Right lobe of liver (tissue), 6 donors: ENCODE measurements around the gene PRRT1. TPM values are rescaled to one million over a fixed set of nuclear protein-coding genes. Genes with fewer than 3 reads are reported as not detected.

Source experiments
- ATAC-seq, 4 donors: fragments of 200-7000 bp; cut with Tn5 transposase; one replicate each; pipeline ENCODE4 v1.9.1; 2020; ENCODE audit warnings: mild to moderate bottlenecking in 4 of 4, moderate library complexity in 4 of 4
- DNase-seq, 3 donors: peaks; one replicate each; pipeline ENCODE4 v3.0.0-alpha.2; 2020
- H3K27ac ChIP-seq, 3 donors: fragments of 200-600 bp; one replicate each; pipeline ENCODE4 v1.8.0; 2022
- H3K27me3 ChIP-seq, 2 donors: fragments of 200-600 bp; one replicate each; pipeline ENCODE4 v1.8.0; 2022
- H3K36me3 ChIP-seq, 4 donors: fragments of 200-600 bp; sonication (generic) in 1 of 4; one replicate each; pipeline versions ENCODE4 v1.5.1 to v1.8.0; 2017 to 2022; ENCODE audit warnings: control low read depth in 1 of 4
- H3K4me1 ChIP-seq, 4 donors: fragments of 200-600 bp; sonication (generic) in 1 of 4; one replicate each; pipeline versions ENCODE4 v1.5.1 to v1.8.0; 2017 to 2022; ENCODE audit warnings: control low read depth in 1 of 4
- H3K4me3 ChIP-seq, 3 donors: fragments of 200-600 bp; one replicate each; pipeline ENCODE4 v1.8.0; 2022
- H3K9me3 ChIP-seq, 4 donors: fragments of 200-600 bp; sonication (generic) in 1 of 4; one replicate each; pipeline versions ENCODE4 v1.5.1 to v1.8.0; 2017 to 2022; ENCODE audit warnings: control low read depth in 1 of 4
- POLR2A ChIP-seq: fragments of 450-650 bp; IDR thresholded peaks from one replicate; pipeline ENCODE4 v1.6.1; 2017; ENCODE audit warnings: antibody characterized with exemption, mild to moderate bottlenecking
- WGBS: methylation state at CpG from one replicate; pipeline ENCODE4 v1.1.6; 2018; ENCODE audit warnings: low coverage, low lambda C conversion rate; ENCODE audit not compliant: insufficient coverage; ENCODE audit errors: missing lambda C conversion rate; 5-methylcytosine and 5-hydroxymethylcytosine counted together
- intact Hi-C, 2 donors: fragments of 100-400 bp; cut with DNase I; formaldehyde crosslinking; loops; one replicate each; pipeline versions ENCODE4 v1.11.2 to v1.14.1; 2022
- total RNA-seq, 6 experiments: library from RNA; depleted of rRNA in 2 of 6; stranded (reverse); fragments of >200 nt in 2 of 6; fragmentation: NEBNext Ultra II Directional in 3 of 6; extraction: Animal tissue kit (Norgen Biotek cat#: 25700) in 3 of 6; gene quantifications; one replicate each; pipeline versions ENCODE4 v1.1.0 to v1.2.4, GENCODE V29; 2016 to 2023
- TF ChIP-seq, protein P1 (sequence below), 4 donors: fragments of 200-600 bp in 3 of 4; fragments of 450-650 bp in 1 of 4; IDR thresholded peaks; one replicate each; pipeline versions ENCODE4 v1.5.1 to v1.8.0; 2016 to 2022; ENCODE audit warnings: antibody characterized with exemption in 4 of 4, mild to moderate bottlenecking in 2 of 4
- donor health status: DM: no; HTN: yes; CAD: no.
- donor health status: DM: no; HTN: no; CAD: no.
- donor health status: DM: no; HTN: no; CAD: no.
- donor health status: DM: no; HTN: yes; CAD: no.
- donor health status: DM: no; HTN: yes; CAD: no.

Gene PRRT1
- total RNA-seq, 6 experiments from 2014 or later: 0.13 to 0.29 (median 0.24) TPM; not detected in 2

GRCh38 chr6:32166411-32167061, 14.8 kb upstream of the PRRT1 start:
- no peak for TF ChIP-seq POLR2A
- TF ChIP-seq, protein P1, sequence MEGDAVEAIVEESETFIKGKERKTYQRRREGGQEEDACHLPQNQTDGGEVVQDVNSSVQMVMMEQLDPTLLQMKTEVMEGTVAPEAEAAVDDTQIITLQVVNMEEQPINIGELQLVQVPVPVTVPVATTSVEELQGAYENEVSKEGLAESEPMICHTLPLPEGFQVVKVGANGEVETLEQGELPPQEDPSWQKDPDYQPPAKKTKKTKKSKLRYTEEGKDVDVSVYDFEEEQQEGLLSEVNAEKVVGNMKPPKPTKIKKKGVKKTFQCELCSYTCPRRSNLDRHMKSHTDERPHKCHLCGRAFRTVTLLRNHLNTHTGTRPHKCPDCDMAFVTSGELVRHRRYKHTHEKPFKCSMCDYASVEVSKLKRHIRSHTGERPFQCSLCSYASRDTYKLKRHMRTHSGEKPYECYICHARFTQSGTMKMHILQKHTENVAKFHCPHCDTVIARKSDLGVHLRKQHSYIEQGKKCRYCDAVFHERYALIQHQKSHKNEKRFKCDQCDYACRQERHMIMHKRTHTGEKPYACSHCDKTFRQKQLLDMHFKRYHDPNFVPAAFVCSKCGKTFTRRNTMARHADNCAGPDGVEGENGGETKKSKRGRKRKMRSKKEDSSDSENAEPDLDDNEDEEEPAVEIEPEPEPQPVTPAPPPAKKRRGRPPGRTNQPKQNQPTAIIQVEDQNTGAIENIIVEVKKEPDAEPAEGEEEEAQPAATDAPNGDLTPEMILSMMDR (IDR thresholded peaks at IDR 0.05): no peak
- intact Hi-C loops: no loop called here
- no peak for DNase-seq
- WGBS: 93% methylated on average over 5 of the region's 30 CpGs
- Histone ChIP-seq H3K27ac (no peak overlapping the region), H3K4me1 (no peaks in the 10 kb centered on the region), H3K9me3 (no peaks in the 10 kb centered on the region), H3K27me3 (no peaks in the 10 kb centered on the region), H3K36me3 (peaks cover 0 to 25% (median 10%) of the 10 kb centered on the region in 4 donors), H3K4me3 (no peak overlapping the region)
- peak in 1 of 4 donors; percentile 12 for ATAC-seq

DNA sequence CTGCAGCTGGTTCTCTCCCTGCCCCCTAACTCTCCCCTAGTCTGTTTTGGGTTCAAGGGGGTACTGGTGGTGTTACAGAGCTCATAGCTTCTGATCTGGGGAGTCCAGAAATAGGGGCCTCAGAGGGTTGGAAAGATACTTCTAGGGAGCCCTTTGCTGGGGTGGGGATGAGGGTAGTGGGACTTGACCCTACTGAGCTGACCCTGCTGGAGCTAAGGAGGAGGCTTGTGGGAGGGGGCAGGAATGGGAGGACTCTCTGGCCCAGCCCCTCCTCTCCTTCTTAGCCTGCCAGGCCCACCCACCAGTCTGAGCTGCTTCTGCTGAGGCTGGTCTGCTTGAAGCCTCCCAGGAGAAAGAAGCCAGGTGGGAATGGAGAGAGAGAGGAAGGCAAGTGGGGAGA, 12.6 kb upstream of the PRRT1 start, which contains the start of gene EGFL8:
Gene EGFL8, plus strand, starts transcription at position 301 of the 400 bp plus-strand sequence. CDS start 1,571 bp downstream, outside the sequence.
- H3K4me3 ChIP-seq: no peak within 1 kb of the TSS
- DNase-seq (no peak), ATAC-seq (no peak)
- H3K27ac ChIP-seq: no peak within 1 kb of the TSS
- no peak for TF ChIP-seq POLR2A
- TF ChIP-seq, protein P1 (IDR thresholded peaks at IDR 0.05): no peak
- no peaks in the 10 kb centered on the region for H3K9me3 ChIP-seq
- H3K27me3 ChIP-seq: no peaks in the 10 kb centered on the region
- intact Hi-C loops: no loop called here
- H3K36me3 ChIP-seq: peaks cover 0 to 12% (median 4%) of the 10 kb centered on the region in 4 donors
- no peaks in the 10 kb centered on the region for H3K4me1 ChIP-seq

DNA sequence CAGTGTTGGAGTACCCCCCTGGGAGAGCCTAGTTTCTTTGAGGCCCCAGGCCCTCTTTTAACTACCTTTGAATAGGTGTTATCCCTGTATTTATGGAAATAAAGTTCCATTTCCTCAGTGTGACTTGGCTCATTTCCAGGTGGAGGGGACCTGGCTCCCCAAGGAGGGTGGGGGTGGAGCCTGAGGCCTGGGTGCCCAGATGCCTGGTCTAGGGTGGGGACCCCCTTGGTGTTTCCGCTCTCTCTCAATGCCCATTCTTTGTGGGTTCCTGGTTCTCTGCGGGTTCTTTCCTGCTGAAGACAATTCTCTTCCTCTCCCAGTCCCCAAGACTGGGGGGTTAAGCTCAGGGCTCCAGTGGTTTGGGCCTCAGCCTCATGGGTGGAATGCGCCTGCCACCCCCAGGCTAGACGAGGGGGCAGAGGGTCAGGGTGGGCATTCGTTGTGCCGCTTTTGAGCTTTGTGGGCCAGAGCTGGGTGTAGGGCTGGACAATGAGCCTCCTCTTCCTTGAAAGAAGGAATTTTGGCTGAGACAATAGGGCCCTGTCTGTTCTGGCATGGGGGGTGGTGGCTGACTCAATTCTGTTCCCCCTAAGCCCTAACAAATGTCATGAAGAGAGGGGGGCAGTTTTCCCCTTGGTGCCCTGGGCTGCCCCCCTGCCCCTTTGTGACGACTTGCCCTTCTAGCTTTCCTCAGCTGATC, 12.0 kb upstream of the PRRT1 start:
- H3K4me1 ChIP-seq: no peaks in the 10 kb centered on the region
- H3K27me3 ChIP-seq: no peaks in the 10 kb centered on the region
- no peak for ATAC-seq
- intact Hi-C loops: no loop called here
- no peak overlapping the region for H3K27ac ChIP-seq
- no peak overlapping the region for H3K4me3 ChIP-seq
- H3K36me3 ChIP-seq: peaks cover 0 to 8% (median 4%) of the 10 kb centered on the region in 4 donors
- WGBS: 92% methylated on average over 4 of the region's 7 CpGs
- TF ChIP-seq, protein P1 (IDR thresholded peaks at IDR 0.05): no peak
- no peak for TF ChIP-seq POLR2A
- H3K9me3 ChIP-seq: no peaks in the 10 kb centered on the region
- DNase-seq: no peak

- TF ChIP-seq, protein P1 (IDR thresholded peaks at IDR 0.05): no peak
- no peak for TF ChIP-seq POLR2A
- no peak for DNase-seq
- Histone ChIP-seq H3K9me3 (no peaks in the 10 kb centered on the region), H3K27ac (no peak overlapping the region), H3K36me3 (peaks cover 0 to 13% (median 0%) of the 10 kb centered on the region in 4 donors), H3K4me1 (peaks cover 0 to 7% (median 0%) of the 10 kb centered on the region in 4 donors), H3K27me3 (no peaks in the 10 kb centered on the region), H3K4me3 (no peak overlapping the region)
- intact Hi-C loops: loop anchor here in 1 of 2 donors (5.0 kb wide), 1 partner anchor 41 kb away; no protein-coding TSS in a partner anchor
- ATAC-seq: no peak
These were observed 6.3 kb upstream of the PRRT1 start for GRCh38 chr6:32158052-32158451.
